Cardiac fibroblast (primary cell): ENCODE measurements around the gene DRICH1.
"Not testable (repeated sequence)": the region's sequence is repeated elsewhere in the genome, so short reads cannot be mapped to it uniquely, and the experiment has no call there.

Source experiments
- DNase-seq, 2 donors: peaks; one replicate each; pipeline versions ENCODE4 v3.0.0 to v3.0.0-alpha.2; 2010; ENCODE audit warnings: low read depth in 2 of 2
- H3K4me3 ChIP-seq, 2 donors: replicated peaks in 1 of 2; 1 replicate in 1 of 2; 2 replicates in 1 of 2; pipeline ENCODE4 v1.5.1; 2011; ENCODE audit warnings: low read depth in 2 of 2, low read length in 2 of 2, mild to moderate bottlenecking in 2 of 2, moderate library complexity in 1 of 2
- CTCF ChIP-seq: IDR thresholded peaks from one replicate; pipeline ENCODE4 v1.5.1; 2011; ENCODE audit warnings: low read depth, mild to moderate bottlenecking, low read length, inconsistent platforms

The DRICH1 gene

GRCh38 chr22:23562186-23562585 lies 69.9 kb downstream of the DRICH1 start:
- TF ChIP-seq CTCF, result no peak
- no peak overlapping the region for H3K4me3 ChIP-seq
- no peak for DNase-seq

- H3K4me3 ChIP-seq, DNase-seq: not testable (repeated sequence)
Observed at GRCh38 chr22:23561025-23561510, 71.1 kb downstream of the DRICH1 start.

- H3K4me3 ChIP-seq, DNase-seq: not testable (repeated sequence)
Observed at GRCh38 chr22:23560215-23560614, 71.9 kb downstream of the DRICH1 start.
